ENCODE measurements around the gene MIP.
"Not testable (repeated sequence)": the region's sequence is repeated elsewhere in the genome, so short reads cannot be mapped to it uniquely, and the experiment has no call there.

MIP gene

GRCh38 chr12:56401612-56402011 is 52.8 kb downstream of the MIP start:
- not testable (repeated sequence) for DNase-seq

GRCh38 chr12:56401125-56401524 is 53.3 kb downstream of the MIP start:
- not testable (repeated sequence) for DNase-seq

All from DMS53 (cell line).